ENCODE measurements around the gene ARID4B. TPM values are rescaled to one million over a fixed set of nuclear protein-coding genes. Genes with fewer than 3 reads are reported as not detected.

The ARID4B gene
- total RNA-seq, 1 experiment from 2014 or later: 28.3 TPM

GRCh38 chr1:235205687-235206086, 122.3 kb downstream of the ARID4B start:
- RAD21 ChIA-PET (ENCODE audit: low non-redundant PET in 1 of 2, low total read pairs in 2 of 2, uncharacterized antibody in 2 of 2, unreplicated experiment in 2 of 2): no interaction called here
- BruUV-seq (replicated peaks): no TSS peak
- POLR2A ChIA-PET: no interaction called here

More at GRCh38 chr1:235205687-235206086, 122.3 kb downstream of the ARID4B start:
- H4K20me1 ChIP-seq (ENCODE audit: insufficient read depth): no peaks in the 10 kb centered on the region
- H3K4me2 ChIP-seq (ENCODE audit: low read length): no peak overlapping the region
- H3K27me3 ChIP-seq (ENCODE audit: insufficient read depth, low read length): no peaks in the 10 kb centered on the region
- no peaks in the 10 kb centered on the region for H3K9me3 ChIP-seq (ENCODE audit: control insufficient read depth in 1 of 2, insufficient read depth in 1 of 2, low read depth in 1 of 2, low read length in 2 of 2)
- TF ChIP-seq ELF1 (IDR thresholded peaks at IDR 0.05; ENCODE audit: borderline replicate concordance, low read depth) (no peak), RAD21 (IDR thresholded peaks at IDR 0.05; ENCODE audit: low read depth) (no peak), EZH2phosphoT487 (IDR thresholded peaks at IDR 0.05; ENCODE audit: borderline replicate concordance) (no peak), CEBPB (IDR thresholded peaks at IDR 0.05; ENCODE audit: low read depth) (no peak), CBX3 (IDR thresholded peaks at IDR 0.05; ENCODE audit: low read depth) (no peak), EZH2 (IDR thresholded peaks at IDR 0.05) (no peak), POLR2AphosphoS5 (IDR thresholded peaks at IDR 0.05; ENCODE audit: low read depth, low read length) (no peak), ATF3 (IDR thresholded peaks at IDR 0.05) (no peak), FOSL1 (IDR thresholded peaks at IDR 0.05; ENCODE audit: low read depth) (no peak)
- TF ChIP-seq, protein P1, sequence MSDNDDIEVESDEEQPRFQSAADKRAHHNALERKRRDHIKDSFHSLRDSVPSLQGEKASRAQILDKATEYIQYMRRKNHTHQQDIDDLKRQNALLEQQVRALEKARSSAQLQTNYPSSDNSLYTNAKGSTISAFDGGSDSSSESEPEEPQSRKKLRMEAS (IDR thresholded peaks at IDR 0.05): no peak
- TF ChIP-seq, protein P2, sequence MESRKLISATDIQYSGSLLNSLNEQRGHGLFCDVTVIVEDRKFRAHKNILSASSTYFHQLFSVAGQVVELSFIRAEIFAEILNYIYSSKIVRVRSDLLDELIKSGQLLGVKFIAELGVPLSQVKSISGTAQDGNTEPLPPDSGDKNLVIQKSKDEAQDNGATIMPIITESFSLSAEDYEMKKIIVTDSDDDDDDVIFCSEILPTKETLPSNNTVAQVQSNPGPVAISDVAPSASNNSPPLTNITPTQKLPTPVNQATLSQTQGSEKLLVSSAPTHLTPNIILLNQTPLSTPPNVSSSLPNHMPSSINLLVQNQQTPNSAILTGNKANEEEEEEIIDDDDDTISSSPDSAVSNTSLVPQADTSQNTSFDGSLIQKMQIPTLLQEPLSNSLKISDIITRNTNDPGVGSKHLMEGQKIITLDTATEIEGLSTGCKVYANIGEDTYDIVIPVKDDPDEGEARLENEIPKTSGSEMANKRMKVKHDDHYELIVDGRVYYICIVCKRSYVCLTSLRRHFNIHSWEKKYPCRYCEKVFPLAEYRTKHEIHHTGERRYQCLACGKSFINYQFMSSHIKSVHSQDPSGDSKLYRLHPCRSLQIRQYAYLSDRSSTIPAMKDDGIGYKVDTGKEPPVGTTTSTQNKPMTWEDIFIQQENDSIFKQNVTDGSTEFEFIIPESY (IDR thresholded peaks at IDR 0.05; ENCODE audit: extremely low read depth, insufficient replicate concordance, low read length): no peak
- no peaks in the 10 kb centered on the region for H3K4me1 ChIP-seq (ENCODE audit: control insufficient read depth in 1 of 2, insufficient read depth in 2 of 2, low read length in 2 of 2)
- no peak overlapping the region for H3K27ac ChIP-seq (ENCODE audit: low read depth, low read length)
- CTCF ChIA-PET: no interaction called here
- H3K9me2 ChIP-seq (ENCODE audit: insufficient read depth): no peaks in the 10 kb centered on the region
- no peak for DNase-seq (ENCODE audit: low read depth, low spot score)
- H3K9ac ChIP-seq (ENCODE audit: low read length): no peak overlapping the region
- no peak overlapping the region for H3K4me3 ChIP-seq (replicated peaks in 1 of 2; ENCODE audit: low read depth in 1 of 2, low read length in 2 of 2)
- H3K36me3 ChIP-seq (ENCODE audit: control insufficient read depth in 1 of 2, insufficient read depth in 2 of 2, low read length in 2 of 2): peaks cover 0 to 16% of the 10 kb centered on the region in 2 experiments; a peak in 2 of 4 replicates
- intact Hi-C loops (cut with micrococcal nuclease): no loop called here
- H2AFZ ChIP-seq (ENCODE audit: low read depth, low read length, poor library complexity, severe bottlenecking): no peak overlapping the region
- H3K79me2 ChIP-seq (ENCODE audit: insufficient read depth, low read length): no peaks in the 10 kb centered on the region
- no peak for ATAC-seq
